ENCODE results near the gene SPATS2L.

GRCh38 chr2:200467806-200468681 is 161.6 kb downstream of the SPATS2L start:
- TF ChIP-seq CEBPB (IDR thresholded peaks at IDR 0.05) (no peak), FOXM1 (IDR thresholded peaks at IDR 0.05; ENCODE audit: borderline replicate concordance, low read depth) (no peak)

Data from Ishikawa (cell line).